Sigmoid colon (tissue), 7 donors: ENCODE measurements around the gene ACADSB. TPM values are rescaled to one million over a fixed set of nuclear protein-coding genes. Genes with fewer than 3 reads are reported as not detected.

Experiments
- DNase-seq: peaks from one replicate; pipeline ENCODE4 v3.0.0-alpha.2; 2019
- H3K27ac ChIP-seq, 4 donors: fragments of 200-600 bp; sonication (generic); one replicate each; pipeline ENCODE4 v1.5.1; 2016 to 2019; ENCODE audit warnings: mild to moderate bottlenecking in 1 of 4
- H3K27me3 ChIP-seq, 3 donors: fragments of 200-600 bp; sonication (generic); one replicate each; pipeline ENCODE4 v1.5.1; 2019; ENCODE audit warnings: mild to moderate bottlenecking in 1 of 3
- H3K36me3 ChIP-seq, 4 donors: fragments of 200-600 bp; sonication (generic); one replicate each; pipeline ENCODE4 v1.5.1; 2016 to 2019
- H3K4me1 ChIP-seq, 4 donors: fragments of 200-600 bp; sonication (generic); one replicate each; pipeline ENCODE4 v1.5.1; 2017 to 2019
- H3K4me3 ChIP-seq, 4 donors: fragments of 200-600 bp; sonication (generic); one replicate each; pipeline ENCODE4 v1.5.1; 2017 to 2019; ENCODE audit warnings: mild to moderate bottlenecking in 2 of 4, moderate library complexity in 1 of 4
- H3K9me3 ChIP-seq, 4 donors: fragments of 200-600 bp in 3 of 4; sonication (generic) in 3 of 4; one replicate each; pipeline versions ENCODE4 v1.5.1 to v1.6.1; 2013 to 2019
- CTCF ChIP-seq, 4 experiments: fragments of 450-650 bp in 3 of 4; fragments of 200-600 bp in 1 of 4; IDR thresholded peaks; one replicate each; pipeline ENCODE4 v1.5.1; 2016 to 2019; ENCODE audit warnings: antibody characterized with exemption in 4 of 4, mild to moderate bottlenecking in 3 of 4, moderate library complexity in 2 of 4
- EP300 ChIP-seq, 4 donors: sonication (generic); formaldehyde crosslinking; IDR thresholded peaks; one replicate each; pipeline ENCODE4 v1.6.1; 2017; ENCODE audit warnings: antibody characterized with exemption in 4 of 4
- POLR2A ChIP-seq, 2 donors: fragments of 450-650 bp; IDR thresholded peaks; one replicate each; pipeline ENCODE4 v1.6.1; 2016; ENCODE audit warnings: antibody characterized with exemption in 2 of 2, mild to moderate bottlenecking in 2 of 2, moderate library complexity in 2 of 2
- POLR2AphosphoS5 ChIP-seq, 4 donors: sonication (generic); formaldehyde crosslinking; IDR thresholded peaks; one replicate each; pipeline ENCODE4 v1.6.1; 2017; ENCODE audit warnings: antibody characterized with exemption in 4 of 4
- WGBS, 2 donors: extraction: QIAGEN DNeasy Blood & Tissue Kit; methylation state at CpG; one replicate each; pipeline ENCODE4 v1.1.7; 2013; 5-methylcytosine and 5-hydroxymethylcytosine counted together
- intact Hi-C: fragments of 100-400 bp; cut with DNase I; formaldehyde crosslinking; loops from one replicate; pipeline ENCODE4 v1.15.1; 2023
- polyA plus RNA-seq, 3 donors: library from polyadenylated mRNA; stranded (reverse); fragments of 200-250 nt; gene quantifications; one replicate each; pipeline ENCODE4 v1.2.3, GENCODE V29; 2013
- total RNA-seq, 4 donors: library from RNA; depleted of rRNA; stranded (reverse); fragments of >200 nt; gene quantifications; one replicate each; pipeline ENCODE4 v1.1.0, GENCODE V29; 2016
- donor health status: healthy with polysubstance abuse.
- donor health status: Bipolar disorder and iron deficiency.
- donor health status: healthy.

Gene ACADSB
- total and polyA plus RNA-seq, 7 donors = 7.6 to 18.7 (median 15.0) TPM

- Histone ChIP-seq H3K4me3 (no peak overlapping the region), H3K36me3 (peaks cover 0 to 68% (median 12%) of the 10 kb centered on the region in 4 donors), H3K27me3 (no peaks in the 10 kb centered on the region), H3K27ac (no peak overlapping the region), H3K4me1 (peaks cover 0 to 2% (median under 1%) of the 10 kb centered on the region in 4 donors), H3K9me3 (no peaks in the 10 kb centered on the region)
- DNase-seq = no peak
- WGBS, 2 donors = 95% methylated on average over 6 of the region's 6 CpGs
- intact Hi-C loops = no loop called here
- TF ChIP-seq POLR2A (IDR thresholded peaks at IDR 0.05) (no peak), EP300 (IDR thresholded peaks at IDR 0.05) (no peak), CTCF (IDR thresholded peaks at IDR 0.05) (no peak), POLR2AphosphoS5 (IDR thresholded peaks at IDR 0.05) (no peak)
Measured at GRCh38 chr10:122993797-122994336, 14.9 kb upstream of the ACADSB start.

- Histone ChIP-seq H3K27ac (no peak overlapping the region), H3K4me3 (no peak overlapping the region), H3K27me3 (no peaks in the 10 kb centered on the region), H3K4me1 (peaks cover 0 to 18% (median 11%) of the 10 kb centered on the region in 4 donors), H3K9me3 (no peaks in the 10 kb centered on the region), H3K36me3 (peaks cover 0 to 61% (median 12%) of the 10 kb centered on the region in 4 donors)
- DNase-seq = no peak
- TF ChIP-seq CTCF (IDR thresholded peaks at IDR 0.05) (no peak), POLR2AphosphoS5 (IDR thresholded peaks at IDR 0.05) (no peak), POLR2A (IDR thresholded peaks at IDR 0.05) (no peak), EP300 (IDR thresholded peaks at IDR 0.05) (no peak)
- WGBS, 2 donors = 89 to 93% methylated on average over 4 of the region's 4 CpGs
- intact Hi-C loops = no loop called here
Measured at GRCh38 chr10:122995936-122996335, 12.9 kb upstream of the ACADSB start.

GRCh38 chr10:122997864-122998263, 10.9 kb upstream of the ACADSB start:
- Histone ChIP-seq H3K27ac (no peak overlapping the region), H3K36me3 (peaks cover 0 to 54% (median 12%) of the 10 kb centered on the region in 4 donors), H3K4me3 (no peak overlapping the region), H3K9me3 (no peaks in the 10 kb centered on the region), H3K4me1 (peaks cover 0 to 22% (median 11%) of the 10 kb centered on the region in 4 donors), H3K27me3 (no peaks in the 10 kb centered on the region)
- intact Hi-C loops = no loop called here
- WGBS, 2 donors = 85 to 86% methylated on average over 3 of the region's 3 CpGs
- DNase-seq = no peak
- TF ChIP-seq POLR2A (IDR thresholded peaks at IDR 0.05) = no peak
- TF ChIP-seq POLR2AphosphoS5 (IDR thresholded peaks at IDR 0.05) = no peak
- no peak for TF ChIP-seq EP300 (IDR thresholded peaks at IDR 0.05)
- TF ChIP-seq CTCF (IDR thresholded peaks at IDR 0.05) = no peak

- Histone ChIP-seq H3K27ac (no peak overlapping the region), H3K36me3 (peaks cover 0 to 49% (median 11%) of the 10 kb centered on the region in 4 donors), H3K27me3 (no peaks in the 10 kb centered on the region), H3K4me1 (peaks cover 0 to 22% (median 11%) of the 10 kb centered on the region in 4 donors), H3K4me3 (no peak overlapping the region), H3K9me3 (no peaks in the 10 kb centered on the region)
- 91% methylated on average over 6 of the region's 6 CpGs for WGBS, 2 donors
- TF ChIP-seq EP300 (IDR thresholded peaks at IDR 0.05) = no peak
- TF ChIP-seq CTCF (IDR thresholded peaks at IDR 0.05) = no peak
- no peak for TF ChIP-seq POLR2A (IDR thresholded peaks at IDR 0.05)
- no peak for TF ChIP-seq POLR2AphosphoS5 (IDR thresholded peaks at IDR 0.05)
- DNase-seq = no peak
- intact Hi-C loops = no loop called here
Measured at GRCh38 chr10:122998360-122998917, 10.4 kb upstream of the ACADSB start.
